Cardiac fibroblast (primary cell): Measurements from ENCODE around the gene RDH13.
"Not testable (repeated sequence)": the region's sequence is repeated elsewhere in the genome, so short reads cannot be mapped to it uniquely, and the experiment has no call there.

Experiments
- DNase-seq, 2 donors: peaks; one replicate each; pipeline versions ENCODE4 v3.0.0 to v3.0.0-alpha.2; 2010; ENCODE audit warnings: low read depth in 2 of 2
- H3K4me3 ChIP-seq, 2 donors: replicated peaks in 1 of 2; 1 replicate in 1 of 2; 2 replicates in 1 of 2; pipeline ENCODE4 v1.5.1; 2011; ENCODE audit warnings: low read depth in 2 of 2, low read length in 2 of 2, mild to moderate bottlenecking in 2 of 2, moderate library complexity in 1 of 2
- TF ChIP-seq, protein P1 (sequence below): IDR thresholded peaks from one replicate; pipeline ENCODE4 v1.5.1; 2011; ENCODE audit warnings: low read depth, mild to moderate bottlenecking, low read length, inconsistent platforms

The RDH13 gene

DNA sequence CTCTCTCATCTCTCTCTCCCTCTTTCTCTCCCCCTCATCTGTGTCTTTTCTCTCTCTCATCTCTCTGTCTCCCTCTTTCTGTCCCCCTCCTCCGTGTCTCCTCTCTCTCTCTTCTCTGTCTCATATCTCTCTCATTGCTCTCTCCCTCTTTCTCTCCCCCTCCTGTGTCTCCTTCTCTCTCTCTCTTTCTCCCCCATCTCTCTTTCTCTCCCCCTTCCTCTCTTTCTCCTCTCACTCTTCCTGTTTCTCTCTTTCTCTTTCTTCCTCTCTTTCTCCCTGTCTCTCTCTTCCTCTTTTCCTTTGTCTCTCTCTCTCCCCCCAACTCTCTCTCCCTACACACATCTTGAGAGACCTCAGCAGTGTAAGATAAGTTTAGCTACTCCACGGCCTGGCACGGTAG is 4.9 kb upstream of the RDH13 start:
- no peak overlapping the region for H3K4me3 ChIP-seq
- TF ChIP-seq, protein P1, sequence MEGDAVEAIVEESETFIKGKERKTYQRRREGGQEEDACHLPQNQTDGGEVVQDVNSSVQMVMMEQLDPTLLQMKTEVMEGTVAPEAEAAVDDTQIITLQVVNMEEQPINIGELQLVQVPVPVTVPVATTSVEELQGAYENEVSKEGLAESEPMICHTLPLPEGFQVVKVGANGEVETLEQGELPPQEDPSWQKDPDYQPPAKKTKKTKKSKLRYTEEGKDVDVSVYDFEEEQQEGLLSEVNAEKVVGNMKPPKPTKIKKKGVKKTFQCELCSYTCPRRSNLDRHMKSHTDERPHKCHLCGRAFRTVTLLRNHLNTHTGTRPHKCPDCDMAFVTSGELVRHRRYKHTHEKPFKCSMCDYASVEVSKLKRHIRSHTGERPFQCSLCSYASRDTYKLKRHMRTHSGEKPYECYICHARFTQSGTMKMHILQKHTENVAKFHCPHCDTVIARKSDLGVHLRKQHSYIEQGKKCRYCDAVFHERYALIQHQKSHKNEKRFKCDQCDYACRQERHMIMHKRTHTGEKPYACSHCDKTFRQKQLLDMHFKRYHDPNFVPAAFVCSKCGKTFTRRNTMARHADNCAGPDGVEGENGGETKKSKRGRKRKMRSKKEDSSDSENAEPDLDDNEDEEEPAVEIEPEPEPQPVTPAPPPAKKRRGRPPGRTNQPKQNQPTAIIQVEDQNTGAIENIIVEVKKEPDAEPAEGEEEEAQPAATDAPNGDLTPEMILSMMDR, result no peak
- no peak for DNase-seq

DNA sequence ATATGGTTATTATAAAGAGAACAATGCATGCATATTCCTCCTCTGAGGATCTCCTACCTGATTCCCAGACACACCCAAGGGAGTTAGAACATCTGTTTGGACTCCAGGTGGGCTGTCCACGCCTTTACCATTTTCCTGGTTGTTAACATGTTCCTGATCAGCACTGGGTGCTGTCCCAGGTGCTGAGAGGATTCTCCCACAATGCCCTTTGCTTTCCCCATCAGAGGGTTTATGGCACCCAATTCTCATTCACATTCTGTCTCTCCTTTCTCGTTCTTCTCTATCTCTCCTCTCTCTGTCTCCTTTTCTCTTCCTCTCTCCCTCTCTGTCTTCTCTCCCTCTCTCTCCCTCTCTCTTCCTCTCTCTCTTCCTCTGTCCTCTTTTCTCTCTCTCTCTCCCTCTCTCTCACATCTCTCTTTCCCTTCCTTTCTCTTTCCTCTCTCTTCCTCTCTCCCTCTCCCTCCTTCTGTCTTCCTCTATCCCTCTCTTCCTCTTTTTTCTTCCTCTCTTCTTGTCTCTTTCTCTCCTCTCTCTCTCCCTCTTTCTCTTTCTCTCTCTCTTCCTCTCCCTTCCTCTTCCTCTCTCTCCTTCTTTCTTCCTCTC is 3.3 kb upstream of the RDH13 start:
- no peak for DNase-seq
- TF ChIP-seq, protein P1, result no peak

DNA sequence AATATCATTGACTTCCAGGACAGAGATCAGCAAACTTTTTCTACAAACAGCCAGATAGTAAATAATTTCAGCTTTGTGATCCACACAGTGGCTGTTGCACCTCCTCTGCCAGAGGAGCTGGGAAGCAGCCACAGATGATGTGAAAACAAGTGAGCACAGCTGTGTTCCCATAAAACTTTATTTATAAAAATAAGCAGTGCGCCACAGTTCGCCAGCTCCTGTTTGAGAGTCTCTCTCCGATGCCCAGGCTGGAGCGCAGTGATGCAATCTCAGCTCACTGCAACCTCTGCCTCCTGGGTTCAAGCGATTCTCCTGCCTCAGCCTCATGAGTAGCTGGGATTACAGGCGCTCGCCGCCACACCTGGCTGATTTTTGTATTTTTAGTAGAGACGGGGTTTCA is 2.6 kb upstream of the RDH13 start:
- DNase-seq, result not testable (repeated sequence)

More for the DNA sequence above, 3.3 kb upstream of the RDH13 start:
- H3K4me3 ChIP-seq, result no peak overlapping the region

DNA sequence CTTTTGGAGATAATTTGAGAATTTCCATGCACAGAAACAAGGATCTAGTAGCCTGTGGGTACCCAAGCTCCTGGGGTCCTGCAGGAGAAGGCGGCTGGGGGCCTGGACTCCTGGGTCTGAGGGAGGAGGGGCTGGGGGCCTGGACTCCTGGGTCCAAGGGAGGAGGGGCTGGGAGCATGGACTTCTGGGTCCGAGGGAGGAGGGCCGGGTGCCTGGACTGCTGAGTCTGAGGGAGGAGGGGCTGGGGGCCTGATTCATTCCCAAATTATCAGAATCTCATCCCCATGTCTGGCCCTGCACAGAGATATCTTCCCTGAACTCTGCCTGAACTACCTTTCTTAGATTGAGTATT is 520 bp upstream of the RDH13 start:
- no peak for DNase-seq
- TF ChIP-seq, protein P1, result no peak
- H3K4me3 ChIP-seq, result no peak overlapping the region

More for the DNA sequence above, 2.6 kb upstream of the RDH13 start:
- H3K4me3 ChIP-seq, result not testable (repeated sequence)

DNA sequence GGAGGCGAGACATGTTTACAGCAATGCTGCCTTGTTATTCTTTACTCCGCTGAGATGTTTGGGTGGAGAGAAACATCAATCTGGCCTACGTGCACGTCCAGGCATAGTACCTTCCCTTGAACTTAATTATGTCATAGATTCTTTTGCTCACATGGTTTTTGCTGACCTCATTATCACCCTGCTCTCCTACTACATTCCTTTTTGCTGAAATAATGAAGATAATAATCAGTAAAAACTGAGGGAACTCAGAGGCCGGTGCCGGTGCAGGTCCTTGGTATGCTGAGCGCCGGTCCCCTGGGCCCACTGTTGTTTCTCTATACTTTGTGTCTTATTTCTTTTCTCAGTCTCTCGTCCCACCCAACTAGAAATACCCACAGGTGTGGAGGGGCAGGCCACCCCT is 2.7 kb downstream of the RDH13 start:
- not testable (repeated sequence) for H3K4me3 ChIP-seq, DNase-seq

DNA sequence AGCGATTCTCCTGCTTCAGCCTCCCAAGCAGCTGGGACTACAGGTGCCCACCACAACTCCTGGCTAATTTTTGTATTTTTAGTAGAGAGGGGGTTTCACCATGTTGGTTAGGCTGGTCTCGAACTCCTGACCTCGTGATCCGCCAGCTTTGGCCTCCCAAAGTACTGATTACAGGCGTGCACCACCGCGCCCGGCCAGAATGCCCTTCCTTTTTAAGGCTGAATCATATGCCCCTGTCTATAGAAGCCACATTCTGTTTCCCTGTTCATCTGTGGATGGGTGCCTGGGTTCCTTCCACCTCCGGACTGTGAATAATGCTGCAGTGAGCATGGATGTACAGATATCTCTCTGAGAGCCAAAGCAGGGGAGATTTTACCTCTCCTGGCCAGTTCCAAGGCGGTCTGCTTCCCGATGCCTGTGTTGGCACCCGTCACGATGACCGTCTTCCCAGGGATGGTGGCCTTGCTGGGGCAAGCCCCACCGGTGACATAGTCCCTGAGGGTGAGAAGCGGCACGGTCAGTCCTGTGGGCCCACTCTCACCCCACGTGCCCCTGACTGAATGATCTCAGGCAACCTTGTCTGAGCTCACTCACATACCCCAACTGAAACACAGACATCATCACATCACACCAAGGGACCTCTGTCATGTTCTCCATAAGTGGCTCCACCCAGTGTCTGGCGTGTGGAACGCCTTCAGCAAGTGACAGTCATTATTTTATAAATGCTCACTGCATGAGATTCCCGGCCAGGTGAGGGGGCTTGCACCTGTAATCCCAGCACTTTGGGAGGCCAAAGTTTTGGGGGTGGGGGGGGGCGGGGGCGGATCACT is 4.0 kb downstream of the RDH13 start:
- TF ChIP-seq, protein P1, result no peak
- no peak overlapping the region for H3K4me3 ChIP-seq
- no peak for DNase-seq

DNA sequence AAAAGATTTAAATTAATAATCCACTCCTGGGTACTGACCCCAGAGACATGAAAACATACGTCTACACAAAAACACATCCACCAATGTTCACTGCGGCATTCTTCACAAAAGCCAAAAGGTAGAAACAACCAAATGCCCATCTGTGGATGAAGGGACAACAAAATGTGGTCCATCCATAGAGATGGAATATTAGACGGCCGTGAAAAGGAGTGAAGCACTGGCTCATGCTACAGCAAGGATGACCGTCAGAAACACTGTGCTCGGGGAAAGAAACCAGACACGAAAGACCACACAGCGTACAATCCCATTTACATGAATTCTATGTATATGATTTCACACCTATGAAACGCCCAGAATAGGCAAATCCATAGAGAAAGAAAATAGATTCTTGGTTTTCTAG is 6.1 kb downstream of the RDH13 start:
- TF ChIP-seq, protein P1, result no peak
- H3K4me3 ChIP-seq, result no peak overlapping the region
- DNase-seq, result no peak

DNA sequence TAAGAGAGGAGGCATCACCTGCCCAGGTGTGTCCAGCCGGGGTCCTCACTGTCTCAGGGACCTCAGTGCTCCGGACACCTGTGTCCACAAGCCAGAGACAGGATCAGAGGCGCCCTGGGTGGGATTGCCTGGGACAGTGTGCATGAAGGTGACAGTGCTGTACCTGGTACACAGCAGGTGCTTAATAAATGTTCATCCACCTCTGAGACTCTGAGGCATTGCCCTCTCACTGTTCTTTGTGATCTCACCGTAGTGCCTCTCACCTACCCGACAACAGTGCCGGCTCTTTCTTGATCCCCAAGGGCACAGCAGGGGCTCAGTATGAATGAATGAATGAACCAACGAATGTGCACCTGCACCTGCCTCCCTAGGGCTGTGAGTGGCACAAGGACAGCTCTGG is 9.2 kb downstream of the RDH13 start:
- H3K4me3 ChIP-seq, result no peak overlapping the region
- DNase-seq, result no peak
- TF ChIP-seq, protein P1, result no peak
